ENCODE measurements around the gene PRPS2. TPM values are rescaled to one million over a fixed set of nuclear protein-coding genes. Genes with fewer than 3 reads are reported as not detected.

The PRPS2 gene
- total and polyA plus RNA-seq, 2 of the 8 experiments (the other 6 are each of a cell fraction or from before 2014, with no cell fraction given): 11.8 to 31.4 TPM

GRCh38 chrX:12753366-12753765 lies 37.8 kb upstream of the PRPS2 start (continued):
- TF ChIP-seq CHD7 (IDR thresholded peaks at IDR 0.05; ENCODE audit: insufficient replicate concordance, low read length): no peak
- TF ChIP-seq SRF (IDR thresholded peaks at IDR 0.05; ENCODE audit: low read depth, low read length): no peak
- TF ChIP-seq POU5F1 (IDR thresholded peaks at IDR 0.05; ENCODE audit: low read depth, low read length): no peak
- TF ChIP-seq SP2 (IDR thresholded peaks at IDR 0.05; ENCODE audit: low read length): no peak
- TF ChIP-seq TBP (IDR thresholded peaks at IDR 0.05; ENCODE audit: low read depth, low read length): no peak
- TF ChIP-seq EGR1 (IDR thresholded peaks at IDR 0.05; ENCODE audit: borderline replicate concordance, low read depth, low read length): no peak
- TF ChIP-seq JUND (IDR thresholded peaks at IDR 0.05; ENCODE audit: low read length): no peak
